K562 (cell line): ENCODE results near the gene UBL7. TPM values are rescaled to one million over a fixed set of nuclear protein-coding genes. Genes with fewer than 3 reads are reported as not detected.

ENCODE experiments used
- ATAC-seq: fragments of 200-7000 bp; cut with Tn5 transposase; 3 replicates; pipeline ENCODE4 v1.9.1; 2020; ENCODE audit warnings: moderate library complexity
- BruUV-seq: library from RNA; stranded (reverse); fragments of 400-500 nt; replicated peaks from 2 replicates; lab custom pipeline; 2021; lab: Mats Ljungman, UMichigan
- CTCF ChIA-PET: fragments of 300-600 bp; formaldehyde crosslinking; extraction: SDS; loops from one replicate; lab custom pipeline; 2021; ENCODE audit warnings: low intra/inter-chr PET ratio; lab: Yijun Ruan, JAX
- POLR2A ChIA-PET: fragments of 300-600, 350-650 bp; sonication (Branson Sonifier 250); formaldehyde crosslinking; extraction: SDS; loops from one replicate; lab custom pipeline; 2021; ENCODE audit warnings: antibody characterized with exemption, inconsistent platforms; lab: Yijun Ruan, JAX
- DNase-seq, 4 experiments: peaks; one replicate each; pipeline versions ENCODE4 v3.0.0 to v3.0.0-alpha.2; 2011 to 2018; ENCODE audit warnings: low spot score in 3 of 4, mixed read lengths in 3 of 4; ENCODE audit errors: extremely low read depth in 1 of 4
- FAIRE-seq: peaks from 2 replicates; lab custom pipeline; 2011; peaks lifted over from hg19 to GRCh38; lab: Jason Lieb, UNC
- H2AFZ ChIP-seq: 2 replicates; pipeline ENCODE4 v1.6.0; 2011; ENCODE audit warnings: low read depth, low read length, control low read depth, inconsistent platforms
- H3K27ac ChIP-seq: fragments of 200-600 bp; 3 replicates; pipeline ENCODE4 v1.8.0; 2011; ENCODE audit warnings: low read depth, mild to moderate bottlenecking, control low read depth, inconsistent platforms, low read length, moderate library complexity, mixed read lengths; ENCODE audit errors: extremely low read depth
- H3K27me3 ChIP-seq, 2 experiments: fragments of 300-600 bp in 1 of 2; 2 replicates in 1 of 2; 3 replicates in 1 of 2; pipeline versions ENCODE4 v1.6.0 to v1.8.0; 2011; ENCODE audit warnings: inconsistent platforms in 2 of 2, low read length in 2 of 2, mild to moderate bottlenecking in 1 of 2, mixed read lengths in 1 of 2, moderate library complexity in 1 of 2; ENCODE audit not compliant: control insufficient read depth in 2 of 2, insufficient read depth in 2 of 2
- H3K36me3 ChIP-seq: fragments of 300-600 bp; 3 replicates; pipeline ENCODE4 v1.8.0; 2011; ENCODE audit warnings: mild to moderate bottlenecking, low read length, inconsistent platforms; ENCODE audit not compliant: control insufficient read depth, insufficient read depth
- H3K4me1 ChIP-seq, 2 experiments: fragments of 200-600 bp in 1 of 2; replicated peaks in 1 of 2; 2 replicates in 1 of 2; 3 replicates in 1 of 2; pipeline versions ENCODE4 v1.5.1 to v1.8.0; 2011; ENCODE audit warnings: inconsistent platforms in 2 of 2, low read length in 2 of 2, mild to moderate bottlenecking in 1 of 2, mixed read lengths in 1 of 2, moderate library complexity in 1 of 2; ENCODE audit not compliant: control insufficient read depth in 2 of 2, insufficient read depth in 2 of 2
- H3K4me2 ChIP-seq: 2 replicates; pipeline ENCODE4 v1.6.1; 2011; ENCODE audit warnings: low read length, control low read depth, inconsistent platforms, mixed read lengths; ENCODE audit not compliant: insufficient read depth
- H3K4me3 ChIP-seq: fragments of 200-600 bp; sonication (generic), shearing (Covaris generic); 2 replicates; pipeline ENCODE4 v1.5.1; 2016; ENCODE audit warnings: control low read depth, inconsistent platforms
- H3K79me2 ChIP-seq: fragments of 200-600 bp; 3 replicates; pipeline ENCODE4 v1.8.0; 2011; ENCODE audit warnings: low read length, inconsistent platforms; ENCODE audit not compliant: control insufficient read depth, insufficient read depth
- H3K9ac ChIP-seq, 2 experiments: 2 replicates each; pipeline versions ENCODE4 v1.6.0 to v1.6.1; 2011; ENCODE audit warnings: low read depth in 2 of 2, low read length in 2 of 2, control low read depth in 1 of 2, inconsistent platforms in 1 of 2, mild to moderate bottlenecking in 1 of 2, mixed read lengths in 1 of 2; ENCODE audit not compliant: insufficient read depth in 1 of 2
- H3K9me1 ChIP-seq: one replicate; pipeline ENCODE4 v1.6.0; 2011; ENCODE audit warnings: inconsistent platforms, mild to moderate bottlenecking, low read length, moderate library complexity; ENCODE audit not compliant: control insufficient read depth, insufficient read depth
- H3K9me3 ChIP-seq: replicated peaks from 2 replicates; pipeline ENCODE4 v1.5.1; 2011; ENCODE audit warnings: low read depth, low read length, inconsistent platforms; ENCODE audit not compliant: control insufficient read depth, insufficient read depth
- H4K20me1 ChIP-seq: replicated peaks from 2 replicates; pipeline ENCODE4 v1.6.1; 2011; ENCODE audit warnings: low read length, inconsistent platforms, mixed read lengths; ENCODE audit not compliant: control insufficient read depth, insufficient read depth
- NCOA1 ChIP-seq: fragments of 450-650 bp; IDR thresholded peaks from 2 replicates; pipeline ENCODE4 v1.6.1; 2016; ENCODE audit warnings: low read depth
- RFX7 ChIP-seq: fragments of 250-450 bp; sonication (Bioruptor Pico); IDR thresholded peaks from 2 replicates; pipeline ENCODE4 v1.5.1; 2021; ENCODE audit warnings: mild to moderate bottlenecking
- ZNF778 ChIP-seq: fragments of 450-650 bp; formaldehyde crosslinking; IDR thresholded peaks from 2 replicates; pipeline ENCODE4 v1.4.0; 2020; ENCODE audit warnings: mild to moderate bottlenecking, moderate library complexity
- WGBS: fragments of 100-300 bp; shearing (Covaris generic); methylation state at CpG from one replicate; pipeline ENCODE4 v1.1.6; 2016; ENCODE audit warnings: low coverage, mixed read lengths; ENCODE audit not compliant: insufficient coverage; ENCODE audit errors: missing lambda C conversion rate; 5-methylcytosine and 5-hydroxymethylcytosine counted together
- in situ Hi-C: fragments of 300-500 bp; cut with MboI; formaldehyde crosslinking; loops from 4 replicates; pipeline ENCODE4 v1.15.0; 2018; ENCODE audit warnings: inconsistent platforms, mixed read lengths
- intact Hi-C: fragments of 100-400 bp; cut with micrococcal nuclease; formaldehyde crosslinking; loops from 2 replicates; pipeline ENCODE4 v1.14.2; 2022
- polyA plus RNA-seq, 8 experiments: library from polyadenylated mRNA; depleted of rRNA in 4 of 8; stranded (reverse) in 5 of 8; unstranded in 3 of 8; fragments of >200 nt; fragmentation: Nextera tagmentation in 2 of 8; fragmentation: Illumina TruSeq in 1 of 8; extraction: Ambion mirVana in 2 of 8; extraction: Trizol in 1 of 8; gene quantifications; 2 replicates each; pipeline versions ENCODE4 v1.2.1 to v1.2.3, GENCODE V29; 2011 to 2014; ENCODE audit warnings: inconsistent platforms in 1 of 8, missing spikeins in 1 of 8
- total RNA-seq, 7 experiments: library from RNA; depleted of rRNA in 6 of 7; stranded (reverse); fragments of >200 nt in 6 of 7; fragmentation: Illumina TruSeq in 2 of 7; extraction: Trizol in 2 of 7; gene quantifications; 2 replicates each; pipeline versions ENCODE4 v1.2.1 to v1.2.3, GENCODE V29; 2011 to 2021; ENCODE audit warnings: low replicate concordance in 1 of 7
- TF ChIP-seq, protein P1 (sequence below), 2 experiments: fragments of 450-650 bp in 1 of 2; sonication (generic) in 1 of 2; formaldehyde crosslinking; conservative IDR thresholded peaks; 2 replicates each; pipeline versions ENCODE4 v1.4.0 to v1.8.1; 2020 to 2022; ENCODE audit warnings: mild to moderate bottlenecking in 1 of 2, missing genetic modification reagents in 1 of 2
- TF ChIP-seq, protein P2 (sequence below), 2 experiments: fragments of 450-650 bp in 1 of 2; IDR thresholded peaks; 2 replicates each; pipeline ENCODE4 v1.6.1; 2011 to 2017; ENCODE audit warnings: low read depth in 2 of 2, antibody characterized with exemption in 1 of 2, borderline replicate concordance in 1 of 2, low read length in 1 of 2, mild to moderate bottlenecking in 1 of 2, mixed read lengths in 1 of 2; ENCODE audit not compliant: control insufficient read depth in 1 of 2

Gene UBL7
- total and polyA plus RNA-seq, 9 of the 15 experiments (the other 6 are each of a cell fraction or from before 2014, with no cell fraction given) = 19.2 to 63.4 (median 44.9) TPM

DNA sequence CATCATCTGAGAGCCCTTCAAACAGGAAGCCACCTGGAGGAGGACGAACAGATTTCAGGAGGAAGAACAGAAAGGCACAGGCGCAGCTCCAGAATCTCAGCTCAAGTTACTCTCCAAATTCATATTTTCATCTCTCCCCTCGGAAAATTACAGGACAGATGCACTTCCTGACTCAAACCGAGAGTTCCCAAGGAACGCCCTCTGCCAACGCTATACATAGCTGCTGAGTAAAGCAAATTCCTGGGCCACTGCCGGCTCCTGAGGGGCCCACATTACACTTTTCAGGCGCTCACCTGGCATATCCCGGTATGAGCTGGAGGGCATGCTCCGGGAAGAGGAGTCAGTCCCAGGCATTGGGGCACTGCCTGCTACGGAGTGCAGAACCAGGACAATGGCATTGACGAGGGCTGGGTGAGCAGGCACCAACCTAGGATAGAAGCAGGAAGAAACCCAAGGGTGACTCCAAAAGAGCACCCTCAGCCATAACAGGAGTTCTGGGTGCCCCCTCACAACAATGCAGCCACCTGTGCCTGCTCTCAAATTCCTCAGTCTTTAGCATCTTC, 11.2 kb downstream of the UBL7 start:
- ChIA-PET POLR2A (interaction anchor here (1.3 kb wide), 1 partner anchor 33 kb away, joined by 4 read pairs; no protein-coding TSS in a partner anchor), CTCF (no interaction called here)
- Histone ChIP-seq H3K79me2 (no peaks in the 10 kb centered on the region), H3K9me3 (no peaks in the 10 kb centered on the region), H3K4me1 (no peaks in the 10 kb centered on the region), H2AFZ (no peak overlapping the region), H3K9me1 (no peaks in the 10 kb centered on the region), H3K4me2 (no peak overlapping the region), H3K27me3 (no peaks in the 10 kb centered on the region), H3K36me3 (peaks cover 55% of the 10 kb centered on the region; the same call in 2 of the 3 replicates), H3K9ac (no peak overlapping the region), H4K20me1 (no peaks in the 10 kb centered on the region), H3K4me3 (no peak overlapping the region), H3K27ac (no peak overlapping the region)
- no peak for TF ChIP-seq ZNF778 (CRISPR knock-in tag)
- no peak for TF ChIP-seq NCOA1
- TF ChIP-seq, protein P1, sequence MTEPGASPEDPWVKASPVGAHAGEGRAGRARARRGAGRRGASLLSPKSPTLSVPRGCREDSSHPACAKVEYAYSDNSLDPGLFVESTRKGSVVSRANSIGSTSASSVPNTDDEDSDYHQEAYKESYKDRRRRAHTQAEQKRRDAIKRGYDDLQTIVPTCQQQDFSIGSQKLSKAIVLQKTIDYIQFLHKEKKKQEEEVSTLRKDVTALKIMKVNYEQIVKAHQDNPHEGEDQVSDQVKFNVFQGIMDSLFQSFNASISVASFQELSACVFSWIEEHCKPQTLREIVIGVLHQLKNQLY (CRISPR knock-in tag; conservative IDR thresholded peaks at IDR 0.05) = no peak
- TF ChIP-seq RFX7 (CRISPR knock-in tag) = no peak
- TF ChIP-seq, protein P2, sequence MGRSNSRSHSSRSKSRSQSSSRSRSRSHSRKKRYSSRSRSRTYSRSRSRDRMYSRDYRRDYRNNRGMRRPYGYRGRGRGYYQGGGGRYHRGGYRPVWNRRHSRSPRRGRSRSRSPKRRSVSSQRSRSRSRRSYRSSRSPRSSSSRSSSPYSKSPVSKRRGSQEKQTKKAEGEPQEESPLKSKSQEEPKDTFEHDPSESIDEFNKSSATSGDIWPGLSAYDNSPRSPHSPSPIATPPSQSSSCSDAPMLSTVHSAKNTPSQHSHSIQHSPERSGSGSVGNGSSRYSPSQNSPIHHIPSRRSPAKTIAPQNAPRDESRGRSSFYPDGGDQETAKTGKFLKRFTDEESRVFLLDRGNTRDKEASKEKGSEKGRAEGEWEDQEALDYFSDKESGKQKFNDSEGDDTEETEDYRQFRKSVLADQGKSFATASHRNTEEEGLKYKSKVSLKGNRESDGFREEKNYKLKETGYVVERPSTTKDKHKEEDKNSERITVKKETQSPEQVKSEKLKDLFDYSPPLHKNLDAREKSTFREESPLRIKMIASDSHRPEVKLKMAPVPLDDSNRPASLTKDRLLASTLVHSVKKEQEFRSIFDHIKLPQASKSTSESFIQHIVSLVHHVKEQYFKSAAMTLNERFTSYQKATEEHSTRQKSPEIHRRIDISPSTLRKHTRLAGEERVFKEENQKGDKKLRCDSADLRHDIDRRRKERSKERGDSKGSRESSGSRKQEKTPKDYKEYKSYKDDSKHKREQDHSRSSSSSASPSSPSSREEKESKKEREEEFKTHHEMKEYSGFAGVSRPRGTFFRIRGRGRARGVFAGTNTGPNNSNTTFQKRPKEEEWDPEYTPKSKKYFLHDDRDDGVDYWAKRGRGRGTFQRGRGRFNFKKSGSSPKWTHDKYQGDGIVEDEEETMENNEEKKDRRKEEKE (IDR thresholded peaks at IDR 0.05; ENCODE audit: borderline replicate concordance in 1 of 2, control insufficient read depth in 1 of 2, low read depth in 2 of 2, low read length in 1 of 2) = no peak
- no TSS peak for BruUV-seq
- 74% methylated on average over 11 of the region's 12 CpGs for WGBS
- DNase-seq = no peak
- ATAC-seq = no peak
- FAIRE-seq = no peak
- intact Hi-C loops = no loop called here
- in situ Hi-C loops = loop anchor here (5.0 kb wide), 1 partner anchor 173 kb away; no protein-coding TSS in a partner anchor
